Measurements from ENCODE around the gene PLXDC2. TPM values are rescaled to one million over a fixed set of nuclear protein-coding genes. Genes with fewer than 3 reads are reported as not detected.
"Not testable (repeated sequence)": the region's sequence is repeated elsewhere in the genome, so short reads cannot be mapped to it uniquely, and the experiment has no call there.

PLXDC2 gene
- total and polyA plus RNA-seq, 11 donors, result 3.4 to 36.4 (median 17.1) TPM

DNA sequence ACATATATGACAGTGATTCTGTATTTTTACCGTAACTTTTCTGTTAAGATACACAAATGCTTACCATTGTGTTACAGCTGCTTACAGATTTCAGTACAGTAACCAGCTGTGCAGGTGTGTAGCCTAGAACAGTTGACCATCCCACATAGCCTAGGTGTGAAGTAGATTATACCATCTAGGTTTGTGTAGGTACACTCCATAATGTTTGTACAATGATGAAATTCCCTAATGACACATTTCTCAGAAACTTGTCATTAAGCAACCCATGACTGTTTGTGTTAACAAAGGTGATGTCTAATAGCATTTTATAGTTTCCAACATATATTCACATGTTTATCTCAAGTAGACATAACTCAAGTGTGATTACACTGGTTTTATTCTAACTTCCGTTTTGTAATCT is 218.5 kb downstream of the PLXDC2 start:
- peaks cover 0 to 15% (median 0%) of the 10 kb centered on the region in 12 donors for H3K4me1 ChIP-seq
- H3K27me3 ChIP-seq, result no peaks in the 10 kb centered on the region
- no peaks in the 10 kb centered on the region for H3K36me3 ChIP-seq
- intact Hi-C loops (cut with DNase I), result no loop called here
- no peak overlapping the region for H3K27ac ChIP-seq
- DNase-seq, result no peak
- 83 to 92% (median 86%) methylated on average over 2 of the region's 2 CpGs for whole genome bisulfite sequencing, 4 donors
- peaks cover 0 to 9% (median 0%) of the 10 kb centered on the region in 12 donors for H3K9me3 ChIP-seq
- ATAC-seq, result no peak
- TF ChIP-seq POLR2A (IDR thresholded peaks at IDR 0.05), result no peak
- TF ChIP-seq, protein P1, sequence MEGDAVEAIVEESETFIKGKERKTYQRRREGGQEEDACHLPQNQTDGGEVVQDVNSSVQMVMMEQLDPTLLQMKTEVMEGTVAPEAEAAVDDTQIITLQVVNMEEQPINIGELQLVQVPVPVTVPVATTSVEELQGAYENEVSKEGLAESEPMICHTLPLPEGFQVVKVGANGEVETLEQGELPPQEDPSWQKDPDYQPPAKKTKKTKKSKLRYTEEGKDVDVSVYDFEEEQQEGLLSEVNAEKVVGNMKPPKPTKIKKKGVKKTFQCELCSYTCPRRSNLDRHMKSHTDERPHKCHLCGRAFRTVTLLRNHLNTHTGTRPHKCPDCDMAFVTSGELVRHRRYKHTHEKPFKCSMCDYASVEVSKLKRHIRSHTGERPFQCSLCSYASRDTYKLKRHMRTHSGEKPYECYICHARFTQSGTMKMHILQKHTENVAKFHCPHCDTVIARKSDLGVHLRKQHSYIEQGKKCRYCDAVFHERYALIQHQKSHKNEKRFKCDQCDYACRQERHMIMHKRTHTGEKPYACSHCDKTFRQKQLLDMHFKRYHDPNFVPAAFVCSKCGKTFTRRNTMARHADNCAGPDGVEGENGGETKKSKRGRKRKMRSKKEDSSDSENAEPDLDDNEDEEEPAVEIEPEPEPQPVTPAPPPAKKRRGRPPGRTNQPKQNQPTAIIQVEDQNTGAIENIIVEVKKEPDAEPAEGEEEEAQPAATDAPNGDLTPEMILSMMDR (IDR thresholded peaks at IDR 0.05), result no peak
- H3K4me3 ChIP-seq, result no peak overlapping the region

DNA sequence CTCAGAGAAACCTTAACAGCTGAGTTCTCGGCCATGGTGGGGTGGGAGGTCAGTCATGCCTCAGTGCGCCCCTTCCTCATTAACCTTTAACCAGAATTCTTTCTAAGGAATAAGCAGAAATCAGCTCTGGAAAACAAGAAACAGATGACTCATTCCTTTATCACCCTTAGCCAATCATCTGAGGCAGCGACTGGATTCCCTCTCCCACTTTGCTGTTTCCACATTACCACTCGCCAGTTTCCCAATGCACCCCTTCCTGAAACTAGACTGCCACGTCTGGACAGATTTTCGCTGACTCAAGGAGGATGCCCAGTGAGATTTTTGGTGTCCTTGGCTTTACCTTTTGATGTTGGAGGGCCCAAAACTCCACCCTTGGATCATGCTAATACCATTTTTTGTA is 223.8 kb downstream of the PLXDC2 start:
- Histone ChIP-seq H3K4me3 (no peak overlapping the region), H3K4me1 (peaks cover 0 to 20% (median 0%) of the 10 kb centered on the region in 12 donors), H3K9me3 (peaks cover 0 to 9% (median 0%) of the 10 kb centered on the region in 12 donors), H3K36me3 (no peaks in the 10 kb centered on the region), H3K27ac (no peak overlapping the region), H3K27me3 (no peaks in the 10 kb centered on the region)
- intact Hi-C loops (cut with DNase I), result no loop called here
- TF ChIP-seq POLR2A (IDR thresholded peaks at IDR 0.05), result no peak
- TF ChIP-seq, protein P1 (IDR thresholded peaks at IDR 0.05), result no peak
- ATAC-seq (peak in 1 of 4 donors; percentile 34), DNase-seq (no peak)
- 85 to 90% (median 86%) methylated on average over 6 of the region's 6 CpGs for WGBS, 4 donors

DNA sequence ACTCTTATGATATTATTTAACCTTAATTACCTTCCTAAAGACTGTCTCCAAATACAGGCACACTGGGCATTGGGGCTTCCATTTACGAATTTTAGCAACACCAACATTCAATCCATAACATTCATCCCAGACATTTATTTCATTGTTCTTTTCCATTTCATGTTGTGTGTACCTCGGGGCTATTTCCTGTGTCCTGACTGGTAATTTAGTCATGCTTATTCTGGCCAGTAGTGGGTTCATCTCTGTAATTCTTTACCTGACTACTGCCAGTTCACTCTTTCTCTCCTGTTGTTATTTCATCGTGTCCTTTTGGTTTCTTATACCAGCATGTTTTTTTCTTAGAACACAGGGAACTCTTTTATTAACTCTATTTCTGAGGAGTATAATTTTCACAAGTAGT is 225.7 kb downstream of the PLXDC2 start:
- Histone ChIP-seq H3K9me3 (no peaks in the 10 kb centered on the region), H3K4me1 (peaks cover 0 to 20% (median 0%) of the 10 kb centered on the region in 12 donors), H3K36me3 (no peaks in the 10 kb centered on the region), H3K27ac (no peak overlapping the region), H3K4me3 (no peak overlapping the region), H3K27me3 (no peaks in the 10 kb centered on the region)
- WGBS, 4 donors, result 71 to 83% (median 79%) methylated on average over 3 of the region's 3 CpGs
- intact Hi-C loops (cut with DNase I), result no loop called here
- no peak for TF ChIP-seq POLR2A (IDR thresholded peaks at IDR 0.05)
- ATAC-seq (no peak), DNase-seq (no peak)

DNA sequence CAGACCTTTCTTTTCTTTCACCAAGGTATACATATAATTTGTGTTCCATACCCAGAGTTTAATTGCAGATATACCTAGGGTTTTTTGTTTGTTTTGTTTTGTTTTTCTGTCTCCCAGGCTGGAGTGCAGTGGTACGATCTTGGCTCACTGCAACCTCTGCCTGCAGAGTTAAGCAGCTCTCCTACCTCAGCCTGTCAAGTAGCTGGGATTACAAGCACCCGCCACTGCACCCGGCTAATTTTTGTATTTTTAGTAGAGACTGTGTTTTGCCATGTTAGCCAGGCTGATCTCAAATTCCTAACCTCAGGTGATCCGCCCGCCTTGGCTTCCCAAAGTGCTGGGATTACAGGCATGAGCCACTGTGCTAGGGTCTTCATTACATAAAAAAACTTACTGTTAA is 228.9 kb downstream of the PLXDC2 start:
- DNase-seq; ATAC-seq; H3K4me3 ChIP-seq; H3K27me3 ChIP-seq; H3K27ac ChIP-seq; intact Hi-C loops (cut with DNase I): not testable (repeated sequence)
- peaks cover 0 to 20% (median 0%) of the 10 kb centered on the region in 12 donors for H3K4me1 ChIP-seq
- 79 to 92% (median 86%) methylated on average over 5 of the region's 5 CpGs for WGBS, 4 donors
- peaks cover 0 to 18% (median 0%) of the 10 kb centered on the region in 9 donors for H3K36me3 ChIP-seq
- peaks cover 0 to 13% (median 0%) of the 10 kb centered on the region in 12 donors for H3K9me3 ChIP-seq

DNA sequence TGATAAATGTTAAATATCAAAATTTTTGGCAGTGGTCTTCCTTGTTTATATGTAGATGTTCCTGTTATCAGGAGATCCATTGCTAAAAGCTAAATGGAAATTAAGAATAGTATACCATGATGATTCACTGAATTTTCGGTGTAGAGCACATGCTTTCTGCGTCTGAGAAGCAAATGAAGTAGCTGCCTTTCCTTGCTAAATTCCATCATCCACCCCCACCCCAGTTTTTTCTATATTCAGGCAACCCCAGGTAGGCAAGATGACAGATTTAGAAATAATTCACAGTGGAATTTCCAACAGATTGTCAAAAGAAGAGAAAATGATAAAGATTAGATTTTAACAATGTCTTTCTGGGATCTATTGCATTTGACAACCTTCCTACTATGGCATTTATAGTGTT is 231.9 kb downstream of the PLXDC2 start:
- no peak for ATAC-seq
- no peak overlapping the region for H3K4me3 ChIP-seq
- peaks cover 0 to 16% (median 0%) of the 10 kb centered on the region in 12 donors for H3K9me3 ChIP-seq
- DNase-seq, result no peak
- H3K36me3 ChIP-seq, result peaks cover 0 to 18% (median 0%) of the 10 kb centered on the region in 9 donors
- H3K27ac ChIP-seq, result no peak overlapping the region
- peaks cover 0 to 6% (median 0%) of the 10 kb centered on the region in 12 donors for H3K4me1 ChIP-seq
- intact Hi-C loops (cut with DNase I), result no loop called here
- 93 to 98% (median 97%) methylated on average over 2 of the region's 2 CpGs for WGBS, 4 donors
- no peaks in the 10 kb centered on the region for H3K27me3 ChIP-seq
- TF ChIP-seq, protein P1 (IDR thresholded peaks at IDR 0.05), result no peak
- no peak for TF ChIP-seq POLR2A (IDR thresholded peaks at IDR 0.05)

Data from heart left ventricle (tissue), 16 donors.